MM.1S (cell line): Measurements from ENCODE around the gene ZNF277.

ENCODE experiments used
- DNase-seq: peaks from one replicate; pipeline ENCODE4 v3.0.0-alpha.2; 2015
- H2AFZ ChIP-seq: fragments of 300-600 bp; sonication (generic); 2 replicates; pipeline ENCODE4 v1.6.0; 2016; ENCODE audit warnings: antibody characterized with exemption, low read length
- H3F3A ChIP-seq: fragments of 300-600 bp; sonication (generic); 2 replicates; pipeline ENCODE4 v1.6.1; 2016; ENCODE audit warnings: mild to moderate bottlenecking, antibody characterized with exemption, low read length, moderate library complexity, mixed read lengths; ENCODE audit not compliant: insufficient read depth
- H3K27ac ChIP-seq: fragments of 300-600 bp; sonication (generic); 2 replicates; pipeline ENCODE4 v1.5.1; 2016; ENCODE audit warnings: mild to moderate bottlenecking, low read length
- H3K27me3 ChIP-seq: fragments of 300-600 bp; sonication (generic); replicated peaks from 2 replicates; pipeline ENCODE4 v1.6.0; 2016; ENCODE audit warnings: low read length; ENCODE audit not compliant: insufficient read depth
- H3K36me3 ChIP-seq: fragments of 300-600 bp; sonication (generic); replicated peaks from 2 replicates; pipeline ENCODE4 v1.6.1; 2016; ENCODE audit warnings: mild to moderate bottlenecking, low read length, mixed read lengths; ENCODE audit not compliant: insufficient read depth
- H3K4me1 ChIP-seq: fragments of 300-600 bp; sonication (generic); 2 replicates; pipeline ENCODE4 v1.6.1; 2016; ENCODE audit warnings: low read length, mixed read lengths
- H3K4me2 ChIP-seq: fragments of 300-600 bp; sonication (generic); 2 replicates; pipeline ENCODE4 v1.6.0; 2016; ENCODE audit warnings: low read depth, low read length
- H3K4me3 ChIP-seq: fragments of 300-600 bp; sonication (generic); 2 replicates; pipeline ENCODE4 v1.5.1; 2016; ENCODE audit warnings: low read length, mixed read lengths
- H3K79me2 ChIP-seq: fragments of 300-600 bp; sonication (generic); 2 replicates; pipeline ENCODE4 v1.6.1; 2016; ENCODE audit warnings: mixed run types, low read length, mixed read lengths
- H3K9ac ChIP-seq: fragments of 300-600 bp; sonication (generic); 2 replicates; pipeline ENCODE4 v1.6.1; 2016; ENCODE audit warnings: low read length, mixed read lengths
- H3K9me2 ChIP-seq: fragments of 300-600 bp; sonication (generic); replicated peaks from 2 replicates; pipeline ENCODE4 v1.6.1; 2016; ENCODE audit warnings: mild to moderate bottlenecking, low read length, mixed read lengths; ENCODE audit not compliant: insufficient read depth
- H3K9me3 ChIP-seq: fragments of 300-600 bp; sonication (generic); replicated peaks from 2 replicates; pipeline ENCODE4 v1.6.1; 2016; ENCODE audit warnings: mild to moderate bottlenecking, low read length, mixed read lengths; ENCODE audit not compliant: insufficient read depth
- H4K20me1 ChIP-seq: fragments of 300-600 bp; sonication (generic); 2 replicates; pipeline ENCODE4 v1.6.1; 2016; ENCODE audit warnings: mild to moderate bottlenecking, low read length, moderate library complexity, mixed read lengths; ENCODE audit not compliant: insufficient read depth
- CTCF ChIP-seq: fragments of 300-600 bp; sonication (generic); IDR thresholded peaks from 2 replicates; pipeline ENCODE4 v1.5.1; 2016; ENCODE audit warnings: antibody characterized with exemption, low read length, mixed read lengths
- EZH2 ChIP-seq: fragments of 300-600 bp; sonication (generic); optimal IDR thresholded peaks from 2 replicates; pipeline ENCODE3; 2017; ENCODE audit warnings: low read depth, mild to moderate bottlenecking, antibody characterized with exemption, low read length, mixed read lengths
- EZH2phosphoT487 ChIP-seq: fragments of 300-600 bp; sonication (generic); IDR thresholded peaks from 2 replicates; pipeline ENCODE4 v1.6.1; 2018; ENCODE audit warnings: antibody characterized with exemption, low read length

The ZNF277 gene

GRCh38 chr7:112262855-112263487, 56.5 kb downstream of the ZNF277 start:
- DNase-seq = peak; percentile 87
- H4K20me1 ChIP-seq = no peaks in the 10 kb centered on the region
- H3K79me2 ChIP-seq = peaks cover 33% of the 10 kb centered on the region
- 0 out of 2 replicates have a peak overlapping the region, but pooled peaks have one; percentile 1 for H3K4me3 ChIP-seq
- peak overlapping the region; percentile 8 for H2AFZ ChIP-seq
- peak overlapping the region; percentile 67 for H3K27ac ChIP-seq
- H3K9me2 ChIP-seq = no peaks in the 10 kb centered on the region
- no peaks in the 10 kb centered on the region for H3K9me3 ChIP-seq
- H3K9ac ChIP-seq = peak overlapping the region; percentile 16; the same call in 1 of the 2 replicates
- TF ChIP-seq EZH2 = no peak
- no peak for TF ChIP-seq EZH2phosphoT487
- TF ChIP-seq CTCF = no peak
- H3K27me3 ChIP-seq = no peaks in the 10 kb centered on the region
- H3K4me2 ChIP-seq = peak overlapping the region; percentile 55
- no peaks in the 10 kb centered on the region for H3K36me3 ChIP-seq
- H3F3A ChIP-seq = peaks cover 43% of the 10 kb centered on the region
- peaks cover 49% of the 10 kb centered on the region for H3K4me1 ChIP-seq

- H3K4me1 ChIP-seq = peaks cover 55% of the 10 kb centered on the region
- no peaks in the 10 kb centered on the region for H3K36me3 ChIP-seq
- H3K79me2 ChIP-seq = peaks cover 36% of the 10 kb centered on the region
- H3K4me3 ChIP-seq = 0 out of 2 replicates have a peak overlapping the region, but pooled peaks have one; percentile 1
- H3F3A ChIP-seq = peaks cover 43% of the 10 kb centered on the region
- H2AFZ ChIP-seq = peak overlapping the region; percentile 8
- DNase-seq = peak; percentile 95
- H3K4me2 ChIP-seq = peak overlapping the region; percentile 55
- TF ChIP-seq EZH2phosphoT487 = no peak
- TF ChIP-seq CTCF = no peak
- TF ChIP-seq EZH2 = no peak
- H3K27ac ChIP-seq = peak overlapping the region; percentile 67
- peak overlapping the region; percentile 16; the same call in 1 of the 2 replicates for H3K9ac ChIP-seq
- no peaks in the 10 kb centered on the region for H3K9me2 ChIP-seq
- H3K27me3 ChIP-seq = no peaks in the 10 kb centered on the region
- H3K9me3 ChIP-seq = no peaks in the 10 kb centered on the region
- no peaks in the 10 kb centered on the region for H4K20me1 ChIP-seq
Measured at GRCh38 chr7:112263519-112263918, 57.0 kb downstream of the ZNF277 start.

GRCh38 chr7:112266141-112266540, 59.6 kb downstream of the ZNF277 start:
- Histone ChIP-seq H3K4me1 (peaks cover 59% of the 10 kb centered on the region), H3K9ac (peak overlapping the region; percentile 31; the same call in 1 of the 2 replicates), H3K4me2 (peak overlapping the region; percentile 42)

More at GRCh38 chr7:112266141-112266540, 59.6 kb downstream of the ZNF277 start:
- peaks cover 43% of the 10 kb centered on the region for H3F3A ChIP-seq
- DNase-seq = no peak
- H3K27me3 ChIP-seq = no peaks in the 10 kb centered on the region
- H2AFZ ChIP-seq = no peak overlapping the region
- peak overlapping the region; percentile 68; the same call in 1 of the 2 replicates for H3K27ac ChIP-seq
- no peaks in the 10 kb centered on the region for H3K9me3 ChIP-seq
- H3K36me3 ChIP-seq = no peaks in the 10 kb centered on the region
- peak overlapping the region; percentile 13 for H3K4me3 ChIP-seq
- H3K79me2 ChIP-seq = peaks cover 47% of the 10 kb centered on the region
- TF ChIP-seq CTCF (no peak), EZH2 (no peak), EZH2phosphoT487 (no peak)
- no peaks in the 10 kb centered on the region for H4K20me1 ChIP-seq
- H3K9me2 ChIP-seq = no peaks in the 10 kb centered on the region
